PC-9 (cell line): ENCODE data around the gene RNF5.

Experiments used
- EZH2 ChIP-seq: fragments of 200-600 bp; sonication (generic); IDR thresholded peaks from 2 replicates; pipeline ENCODE4 v1.8.0; 2017; ENCODE audit warnings: antibody characterized with exemption, low read depth
- TF ChIP-seq, protein P1 (sequence below): fragments of 200-600 bp; sonication (generic); conservative IDR thresholded peaks from 2 replicates; pipeline ENCODE4 v1.6.1; 2017; ENCODE audit warnings: mixed run types, antibody characterized with exemption, mild to moderate bottlenecking, moderate library complexity

DNA sequence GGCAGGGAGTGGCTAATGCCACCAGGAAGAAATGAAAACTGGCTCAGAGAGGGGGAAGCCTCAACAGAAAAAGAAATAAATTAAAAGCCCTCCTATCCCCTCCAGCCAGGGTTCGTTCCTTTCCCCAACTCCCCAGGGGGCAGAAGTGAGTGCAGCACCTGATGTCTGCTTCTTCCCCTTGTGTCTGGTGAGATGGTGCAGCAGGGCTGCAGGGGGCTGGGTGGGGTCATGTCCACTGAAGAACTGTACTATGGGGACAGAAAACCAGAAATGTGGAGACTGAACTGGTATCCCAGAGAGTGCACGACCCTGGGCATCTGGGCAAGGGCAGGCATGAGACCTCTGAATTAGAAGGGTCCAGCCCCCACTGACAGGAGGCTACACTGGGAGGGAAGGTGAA, 9.9 kb upstream of the RNF5 start:
- TF ChIP-seq, protein P1, sequence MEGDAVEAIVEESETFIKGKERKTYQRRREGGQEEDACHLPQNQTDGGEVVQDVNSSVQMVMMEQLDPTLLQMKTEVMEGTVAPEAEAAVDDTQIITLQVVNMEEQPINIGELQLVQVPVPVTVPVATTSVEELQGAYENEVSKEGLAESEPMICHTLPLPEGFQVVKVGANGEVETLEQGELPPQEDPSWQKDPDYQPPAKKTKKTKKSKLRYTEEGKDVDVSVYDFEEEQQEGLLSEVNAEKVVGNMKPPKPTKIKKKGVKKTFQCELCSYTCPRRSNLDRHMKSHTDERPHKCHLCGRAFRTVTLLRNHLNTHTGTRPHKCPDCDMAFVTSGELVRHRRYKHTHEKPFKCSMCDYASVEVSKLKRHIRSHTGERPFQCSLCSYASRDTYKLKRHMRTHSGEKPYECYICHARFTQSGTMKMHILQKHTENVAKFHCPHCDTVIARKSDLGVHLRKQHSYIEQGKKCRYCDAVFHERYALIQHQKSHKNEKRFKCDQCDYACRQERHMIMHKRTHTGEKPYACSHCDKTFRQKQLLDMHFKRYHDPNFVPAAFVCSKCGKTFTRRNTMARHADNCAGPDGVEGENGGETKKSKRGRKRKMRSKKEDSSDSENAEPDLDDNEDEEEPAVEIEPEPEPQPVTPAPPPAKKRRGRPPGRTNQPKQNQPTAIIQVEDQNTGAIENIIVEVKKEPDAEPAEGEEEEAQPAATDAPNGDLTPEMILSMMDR: no peak
- TF ChIP-seq EZH2: no peak
